ENCODE measurements around the gene CAPN12.

The CAPN12 gene

GRCh38 chr19:38695832-38696728 is 48.2 kb downstream of the CAPN12 start:
- DNase-seq (ENCODE audit: low read depth) = no peak

GRCh38 chr19:38695317-38695683 is 49.0 kb downstream of the CAPN12 start:
- DNase-seq (ENCODE audit: low read depth) = no peak

GRCh38 chr19:38693380-38694223 is 50.7 kb downstream of the CAPN12 start:
- no peak for DNase-seq (ENCODE audit: low read depth)

- no peak for DNase-seq (ENCODE audit: low read depth)
These were observed 51.6 kb downstream of the CAPN12 start for GRCh38 chr19:38692458-38693379.

DNA sequence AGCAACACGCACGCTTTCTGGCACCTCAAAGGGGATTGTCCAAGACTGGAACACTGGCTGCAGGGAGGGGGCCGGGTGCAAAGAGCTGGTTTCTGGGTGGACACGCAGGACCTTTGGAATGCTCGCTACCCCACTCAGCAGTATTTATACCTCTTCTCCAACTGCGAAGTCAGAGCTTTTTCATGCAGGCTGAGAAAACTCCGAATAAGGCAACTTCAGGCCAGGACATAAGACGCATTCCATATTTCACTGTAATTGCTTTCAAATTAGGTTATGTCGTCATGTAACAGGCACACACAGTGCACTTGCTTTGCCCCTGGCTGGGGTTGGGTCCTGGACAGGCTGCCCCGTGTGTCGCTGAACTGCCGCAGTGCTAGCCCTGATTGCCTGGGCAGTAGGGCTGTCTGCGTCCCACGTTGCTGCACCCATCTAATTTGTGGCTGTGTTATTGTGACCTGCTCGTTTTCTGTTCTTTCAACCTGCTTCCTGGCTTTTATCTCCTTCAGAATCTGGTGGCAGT is 52.3 kb downstream of the CAPN12 start:
- DNase-seq (ENCODE audit: low read depth) = no peak

DNA sequence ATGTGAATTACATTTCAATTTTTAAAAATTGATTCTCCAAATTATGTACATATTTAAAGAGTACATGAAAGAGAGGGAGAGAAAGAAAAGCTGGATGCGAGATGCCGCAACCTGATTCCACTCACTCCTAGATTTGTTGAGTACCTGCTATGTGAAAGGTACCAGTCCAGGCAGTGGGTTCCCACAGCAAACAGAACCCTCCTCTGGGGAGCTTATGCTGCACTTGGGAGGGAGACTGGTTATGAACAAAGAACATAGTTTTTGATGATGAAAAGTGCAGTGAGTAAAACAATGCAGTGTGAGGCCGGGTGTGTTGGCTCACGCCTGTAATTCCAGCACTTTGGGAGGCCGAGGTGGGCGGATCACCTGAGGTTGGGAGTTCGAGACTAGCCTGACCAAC is 53.4 kb downstream of the CAPN12 start:
- no peak for DNase-seq (ENCODE audit: low read depth)

DNA sequence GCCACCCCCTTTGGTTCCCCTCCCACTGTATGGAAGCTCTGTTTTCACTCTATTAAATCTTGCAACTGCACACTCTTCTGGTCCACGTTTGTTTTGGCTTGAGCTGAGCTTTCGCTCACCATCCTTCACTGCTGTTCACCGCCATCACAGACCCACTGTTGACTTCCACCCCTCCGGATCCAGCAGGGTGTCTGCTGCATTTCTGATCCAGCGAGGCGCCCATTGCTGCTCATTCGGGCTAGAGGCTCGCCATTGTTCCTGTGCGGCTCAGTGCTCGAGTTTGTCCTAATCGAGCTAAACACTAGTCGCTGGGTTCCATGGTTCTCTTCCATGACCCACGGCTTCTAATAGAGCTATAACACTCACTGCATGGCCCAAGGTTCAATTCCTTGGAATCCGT is 54.1 kb downstream of the CAPN12 start:
- DNase-seq (ENCODE audit: low read depth) = no peak

DNA sequence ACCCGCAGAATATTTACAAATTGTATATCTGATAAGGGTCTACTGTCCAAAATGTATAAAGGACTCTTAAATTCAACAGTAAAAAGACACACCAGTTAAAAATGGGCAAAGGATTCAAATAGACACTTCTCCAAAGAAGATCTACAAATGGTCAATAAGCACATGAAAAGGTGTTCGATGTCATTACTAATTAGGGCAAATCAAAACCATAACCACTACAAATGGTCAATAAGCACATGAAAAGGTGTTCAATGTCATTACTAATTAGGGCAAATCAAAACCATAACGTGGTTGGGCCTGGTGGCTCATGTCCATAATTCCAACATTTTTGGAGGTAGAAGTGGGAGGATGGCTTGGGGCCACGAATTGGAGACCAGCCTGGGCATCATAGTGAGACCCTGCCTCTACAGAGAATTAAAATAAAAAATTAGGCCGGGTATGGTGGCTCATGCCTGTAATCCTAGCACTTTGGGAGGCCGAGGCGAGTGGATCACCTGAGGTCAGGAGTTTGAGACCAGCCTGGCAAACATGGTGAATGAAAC is 56.4 kb downstream of the CAPN12 start:
- DNase-seq (ENCODE audit: low read depth) = no peak

DNA sequence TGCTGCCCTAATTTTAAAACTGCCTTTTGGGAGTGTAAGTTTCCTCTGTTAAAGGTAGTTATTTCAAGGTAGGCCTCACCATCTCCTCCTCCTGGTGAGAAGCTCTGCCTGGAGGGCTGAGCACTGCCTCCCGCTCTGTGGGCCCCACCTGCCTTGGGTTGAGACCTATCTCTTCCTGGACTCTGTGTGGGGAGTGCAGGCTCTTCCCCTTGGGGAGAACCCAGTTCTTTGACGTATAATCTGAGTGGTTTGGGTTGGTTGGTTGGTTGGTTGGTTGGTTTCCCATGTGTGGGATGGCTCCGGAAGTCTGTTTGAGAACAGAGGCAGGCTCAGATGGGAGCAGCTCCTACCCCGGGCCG is 57.8 kb downstream of the CAPN12 start:
- DNase-seq (ENCODE audit: low read depth) = no peak

- no peak for DNase-seq (ENCODE audit: low read depth)
These were observed 58.4 kb downstream of the CAPN12 start for GRCh38 chr19:38685666-38686529.

- no peak for DNase-seq (ENCODE audit: low read depth)
These were observed 59.2 kb downstream of the CAPN12 start for GRCh38 chr19:38684862-38685665.

- no peak for DNase-seq (ENCODE audit: low read depth)
These were observed 60.0 kb downstream of the CAPN12 start for GRCh38 chr19:38684078-38684861.

DNA sequence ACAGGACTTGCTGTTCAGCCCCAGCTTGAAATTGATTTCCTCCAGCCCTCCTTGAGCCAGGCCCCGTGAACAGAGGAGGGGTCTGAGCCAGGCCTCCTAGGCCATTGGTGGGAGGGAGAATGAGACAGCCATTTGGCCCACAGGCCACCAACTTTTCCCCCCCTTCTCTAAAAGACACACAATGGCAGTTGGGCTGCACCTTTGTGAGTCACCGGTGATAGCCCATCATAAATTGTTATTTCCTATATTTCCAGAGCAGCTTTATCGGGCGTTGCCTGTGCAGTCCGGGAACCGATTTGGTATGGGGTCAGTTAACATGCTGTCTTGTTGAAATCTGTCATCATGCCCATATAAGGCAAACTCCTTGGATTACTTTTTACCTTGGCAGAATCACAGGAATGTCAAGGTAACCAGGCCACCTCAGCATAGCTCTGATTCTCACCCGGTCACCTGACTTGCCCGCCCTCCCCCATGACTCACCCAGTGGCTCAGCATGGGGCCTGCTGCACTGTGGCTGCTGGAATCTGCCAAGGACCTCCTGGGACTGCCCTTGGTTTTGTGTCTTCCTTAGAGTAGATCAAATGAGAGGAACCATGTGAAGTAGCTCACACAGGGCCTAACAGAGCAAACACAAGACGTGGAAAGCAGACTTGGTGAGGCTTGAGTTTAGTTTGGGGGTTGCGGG is 60.7 kb downstream of the CAPN12 start:
- no peak for DNase-seq (ENCODE audit: low read depth)

DNA sequence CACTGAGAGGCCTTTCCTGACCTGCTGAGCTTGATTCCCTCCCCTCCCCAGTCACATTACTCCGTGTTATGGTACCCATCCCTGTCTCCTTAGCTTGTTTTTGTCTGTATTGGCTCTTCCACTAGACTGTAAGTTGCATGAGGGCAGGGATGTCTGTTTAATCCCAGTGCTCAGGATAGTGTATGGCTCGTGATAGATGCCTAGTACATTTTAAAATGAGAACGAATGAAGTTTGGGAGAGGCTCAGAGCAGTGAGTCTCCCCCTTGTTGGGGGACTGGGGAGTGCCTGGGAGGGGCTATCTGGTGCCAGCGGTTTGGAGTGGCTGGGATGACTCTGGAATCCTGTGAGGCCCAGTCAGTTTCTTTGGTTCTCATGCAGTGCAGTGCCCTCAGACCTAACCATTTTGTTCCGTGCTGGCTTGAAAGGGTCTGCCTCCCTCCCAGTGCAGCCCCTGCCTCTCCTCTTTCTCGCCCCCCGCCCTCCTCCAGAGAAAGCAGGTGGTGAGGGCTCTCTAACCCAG is 61.3 kb downstream of the CAPN12 start:
- DNase-seq (ENCODE audit: low read depth) = no peak

DNA sequence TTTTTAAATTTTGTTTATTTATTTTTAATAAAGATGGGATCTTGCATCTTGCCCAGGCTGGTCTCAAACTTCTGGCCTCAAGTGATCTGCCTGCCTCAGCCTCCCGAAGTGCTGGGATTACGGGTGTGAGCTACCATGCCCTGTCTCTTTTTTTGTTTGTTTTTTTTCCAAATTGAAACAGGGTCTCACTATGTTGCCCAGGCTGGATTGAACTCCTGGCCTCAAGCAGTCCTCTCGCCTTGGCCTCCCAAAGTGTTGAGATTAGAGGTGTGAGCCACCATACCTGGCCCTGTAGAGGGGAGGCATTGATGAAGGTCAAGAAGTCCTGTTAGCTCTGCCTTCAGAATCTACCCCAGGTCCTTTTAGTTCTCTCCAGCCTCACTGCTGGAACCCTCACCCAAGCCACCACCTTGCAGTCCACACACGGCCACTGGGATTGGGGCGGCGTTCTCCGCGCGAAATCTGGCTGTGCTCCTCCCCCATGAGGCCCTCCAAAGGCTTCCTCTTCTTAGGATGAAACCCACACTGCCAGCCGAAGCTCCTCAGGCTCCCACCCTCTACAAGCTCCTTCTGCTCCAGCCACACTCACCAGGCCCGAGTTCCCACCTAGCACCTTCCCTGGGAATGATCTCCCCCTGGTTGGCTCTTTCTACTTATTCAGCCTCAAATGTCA is 61.9 kb downstream of the CAPN12 start:
- DNase-seq (ENCODE audit: low read depth) = no peak

Data from stimulated activated CD8-positive, alpha-beta memory T cell treated with anti-CD3 and anti-CD28 coated beads, Interleukin-15, amount 100 ng/mL, for 1 hour (primary cell).